Fibroblast of lung (primary cell): ENCODE results near the gene PIK3IP1. TPM values are rescaled to one million over a fixed set of nuclear protein-coding genes. Genes with fewer than 3 reads are reported as not detected.

ENCODE experiments used
- DNase-seq, 2 donors: peaks; one replicate each; pipeline versions ENCODE4 v3.0.0 to v3.0.0-alpha.2; 2010; ENCODE audit warnings: low read depth in 2 of 2
- H2AFZ ChIP-seq: 2 replicates; pipeline ENCODE4 v1.5.1; 2012; ENCODE audit warnings: low read length, control low read depth, inconsistent platforms
- H3K27ac ChIP-seq: 2 replicates; pipeline ENCODE4 v1.5.1; 2011; ENCODE audit warnings: low read length, control low read depth; ENCODE audit not compliant: insufficient read depth
- H3K27me3 ChIP-seq: 2 replicates; pipeline ENCODE4 v1.5.1; 2011; ENCODE audit warnings: mild to moderate bottlenecking, low read length; ENCODE audit not compliant: control insufficient read depth, insufficient read depth
- H3K36me3 ChIP-seq: 2 replicates; pipeline ENCODE4 v1.5.1; 2011; ENCODE audit warnings: low read length; ENCODE audit not compliant: control insufficient read depth, insufficient read depth
- H3K4me1 ChIP-seq: 2 replicates; pipeline ENCODE4 v1.5.1; 2011; ENCODE audit warnings: low read length; ENCODE audit not compliant: control insufficient read depth, insufficient read depth; ENCODE audit errors: extremely low read depth
- H3K4me2 ChIP-seq: 2 replicates; pipeline ENCODE4 v1.5.1; 2011; ENCODE audit warnings: low read length, control low read depth; ENCODE audit not compliant: insufficient read depth; ENCODE audit errors: extremely low read depth
- H3K4me3 ChIP-seq, 4 experiments: fragments of 200-600 bp in 1 of 4; sonication (generic) in 1 of 4; replicated peaks in 1 of 4; 2 replicates each; pipeline ENCODE4 v1.5.1; 2011 to 2016; ENCODE audit warnings: low read length in 4 of 4, low read depth in 3 of 4, mild to moderate bottlenecking in 3 of 4, control low read depth in 2 of 4, inconsistent platforms in 1 of 4, mixed read lengths in 1 of 4; ENCODE audit not compliant: insufficient read depth in 1 of 4; ENCODE audit errors: control extremely low read depth in 1 of 4
- H3K79me2 ChIP-seq: 2 replicates; pipeline ENCODE4 v1.5.1; 2012; ENCODE audit warnings: mild to moderate bottlenecking, low read length, inconsistent platforms; ENCODE audit not compliant: control insufficient read depth, insufficient read depth
- H3K9ac ChIP-seq: 2 replicates; pipeline ENCODE4 v1.5.1; 2011; ENCODE audit warnings: mild to moderate bottlenecking, low read length, control low read depth; ENCODE audit not compliant: insufficient read depth
- H3K9me3 ChIP-seq: 2 replicates; pipeline ENCODE4 v1.5.1; 2012; ENCODE audit warnings: low read depth, low read length; ENCODE audit not compliant: control insufficient read depth, insufficient read depth
- H4K20me1 ChIP-seq: 2 replicates; pipeline ENCODE4 v1.5.1; 2011; ENCODE audit warnings: low read length; ENCODE audit not compliant: control insufficient read depth, insufficient read depth; ENCODE audit errors: extremely low read depth
- CTCF ChIP-seq, 2 donors: IDR thresholded peaks in 1 of 2; conservative IDR thresholded peaks in 1 of 2; 1 replicate in 1 of 2; 2 replicates in 1 of 2; pipeline ENCODE4 v1.5.1; 2011 to 2012; ENCODE audit warnings: low read length in 2 of 2, control low read depth in 1 of 2, inconsistent platforms in 1 of 2, low read depth in 1 of 2, mild to moderate bottlenecking in 1 of 2
- EZH2 ChIP-seq: IDR thresholded peaks from 2 replicates; pipeline ENCODE4 v1.5.1; 2012; ENCODE audit warnings: low read length, control low read depth, mild to moderate bottlenecking; ENCODE audit errors: missing control alignments
- polyA plus RNA-seq, 2 donors: library from polyadenylated mRNA; depleted of rRNA in 1 of 2; stranded (reverse) in 1 of 2; unstranded in 1 of 2; fragments of >200 nt; gene quantifications; 2 replicates each; pipeline ENCODE4 v1.2.1, GENCODE V29; 2011 to 2012; ENCODE audit warnings: missing spikeins in 1 of 2
- total RNA-seq: library from RNA; depleted of rRNA; stranded (reverse); fragments of >200 nt; gene quantifications from 2 replicates; pipeline ENCODE4 v1.2.1, GENCODE V29; 2014

Gene PIK3IP1
- total and polyA plus RNA-seq, 2 donors (not counting 1 experiment from before 2014, with no cell fraction given): 32.1 to 81.6 TPM

DNA sequence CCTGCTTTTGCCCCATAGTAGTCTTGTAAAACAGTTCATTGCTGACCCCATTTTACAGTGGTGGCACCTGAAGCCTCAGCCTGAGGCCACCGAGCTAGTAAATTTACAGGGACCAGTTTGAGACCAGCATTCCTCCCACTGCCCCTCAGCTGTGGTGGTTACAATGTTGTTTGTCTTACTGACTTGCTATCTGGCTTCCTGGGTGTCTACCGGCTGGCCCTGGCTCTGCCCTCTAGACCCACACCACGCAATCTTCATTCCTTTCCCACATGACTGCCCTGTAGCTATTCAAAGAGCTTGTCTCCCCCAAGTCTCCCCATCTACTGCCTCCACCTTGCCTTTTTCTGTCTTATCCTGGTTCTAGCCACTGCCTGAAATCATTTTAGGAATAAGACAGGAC, 20.8 kb downstream of the PIK3IP1 start:
- no peak overlapping the region for H2AFZ ChIP-seq
- H3K4me2 ChIP-seq: no peak overlapping the region
- no peak overlapping the region for H3K27ac ChIP-seq
- H3K9me3 ChIP-seq: no peaks in the 10 kb centered on the region
- no peaks in the 10 kb centered on the region for H4K20me1 ChIP-seq
- H3K27me3 ChIP-seq: no peaks in the 10 kb centered on the region
- peak in 1 of 2 donors; percentile 66 for DNase-seq
- H3K4me3 ChIP-seq: no peak overlapping the region
- no peak for TF ChIP-seq CTCF (conservative IDR thresholded peaks at IDR 0.05 in 1 of 2, IDR thresholded peaks at IDR 0.05 in 1 of 2; ENCODE audit: low read depth in 1 of 2, low read length in 2 of 2)
- TF ChIP-seq EZH2: no peak
- peaks cover 13% of the 10 kb centered on the region for H3K36me3 ChIP-seq
- no peaks in the 10 kb centered on the region for H3K4me1 ChIP-seq
- H3K9ac ChIP-seq: no peak overlapping the region
- no peaks in the 10 kb centered on the region for H3K79me2 ChIP-seq

- Histone ChIP-seq H3K9ac (no peak overlapping the region), H4K20me1 (no peaks in the 10 kb centered on the region), H3K9me3 (no peaks in the 10 kb centered on the region), H3K4me3 (no peak overlapping the region), H2AFZ (no peak overlapping the region), H3K79me2 (no peaks in the 10 kb centered on the region), H3K27ac (no peak overlapping the region), H3K4me2 (no peak overlapping the region), H3K36me3 (peaks cover 13% of the 10 kb centered on the region), H3K4me1 (no peaks in the 10 kb centered on the region), H3K27me3 (no peaks in the 10 kb centered on the region)
- DNase-seq: no peak
- TF ChIP-seq CTCF (conservative IDR thresholded peaks at IDR 0.05 in 1 of 2, IDR thresholded peaks at IDR 0.05 in 1 of 2; ENCODE audit: low read depth in 1 of 2, low read length in 2 of 2): no peak
- no peak for TF ChIP-seq EZH2
Observed at GRCh38 chr22:31271026-31271425, 21.3 kb downstream of the PIK3IP1 start.

DNA sequence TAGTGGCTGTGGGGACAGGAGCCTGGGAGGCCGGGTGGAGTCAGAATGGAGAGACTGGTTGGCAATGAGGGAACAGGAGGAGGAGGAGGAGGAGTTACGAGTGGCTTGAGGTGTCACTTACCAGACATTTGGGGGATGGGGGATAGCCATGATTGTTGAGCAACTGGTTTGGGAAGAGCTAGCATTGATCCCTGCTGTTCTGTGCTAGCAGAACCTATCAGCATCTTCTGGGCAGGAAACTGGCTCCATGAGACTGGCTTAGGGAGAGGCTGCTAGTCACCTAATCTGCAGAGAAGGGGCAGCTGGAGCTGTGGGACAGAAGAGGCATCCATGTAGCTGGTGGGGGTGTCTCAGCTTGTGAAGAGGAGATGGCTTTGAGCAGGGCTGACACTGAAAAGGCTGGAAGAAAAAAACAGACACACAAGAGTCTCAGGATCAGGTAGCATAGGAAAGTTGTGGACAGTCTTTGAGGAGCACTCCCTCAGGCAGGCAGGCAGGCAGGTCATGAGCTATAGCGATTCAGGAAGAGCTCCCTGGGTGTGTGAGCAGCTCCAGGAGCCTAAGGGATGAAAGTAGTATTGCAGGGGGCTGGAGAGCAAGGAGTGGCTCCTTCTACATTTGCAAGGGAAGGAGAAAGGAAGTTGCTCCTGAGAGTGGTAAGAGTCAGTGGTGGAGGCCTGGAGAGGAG, 22.3 kb downstream of the PIK3IP1 start:
- Histone ChIP-seq H3K4me2 (no peak overlapping the region), H3K4me3 (no peak overlapping the region), H3K27me3 (no peaks in the 10 kb centered on the region), H3K9ac (no peak overlapping the region), H3K9me3 (no peaks in the 10 kb centered on the region), H2AFZ (no peak overlapping the region), H3K4me1 (no peaks in the 10 kb centered on the region), H3K36me3 (peaks cover 11% of the 10 kb centered on the region), H3K27ac (no peak overlapping the region), H4K20me1 (no peaks in the 10 kb centered on the region), H3K79me2 (no peaks in the 10 kb centered on the region)
- TF ChIP-seq CTCF (conservative IDR thresholded peaks at IDR 0.05 in 1 of 2, IDR thresholded peaks at IDR 0.05 in 1 of 2; ENCODE audit: low read depth in 1 of 2, low read length in 2 of 2): no peak
- no peak for DNase-seq
